HFFc6 (cell line): ENCODE measurements around the gene PITPNB. TPM values are rescaled to one million over a fixed set of nuclear protein-coding genes. Genes with fewer than 3 reads are reported as not detected.
A peak's percentile ranks its signal among the peaks of the same experiment; 100 is the strongest.

Experiments used
- DNase-seq: peaks from one replicate; pipeline ENCODE4 v3.0.0-alpha.2; 2018
- H3K27ac Mint-ChIP-seq: 2 replicates; pipeline ENCODE4 v1.8.0; 2020; ENCODE audit warnings: mild to moderate bottlenecking, mixed read lengths
- H3K27me3 Mint-ChIP-seq: 2 replicates; pipeline ENCODE4 v1.8.0; 2021; ENCODE audit warnings: mild to moderate bottlenecking, moderate library complexity, mixed read lengths; ENCODE audit not compliant: insufficient read depth
- H3K36me3 Mint-ChIP-seq: 2 replicates; pipeline ENCODE4 v1.8.0; 2021; ENCODE audit warnings: low read depth, mixed read lengths
- H3K4me1 Mint-ChIP-seq: 2 replicates; pipeline ENCODE4 v1.8.0; 2020; ENCODE audit warnings: low read depth, mixed read lengths
- H3K4me3 Mint-ChIP-seq: 2 replicates; pipeline ENCODE4 v1.8.0; 2020; ENCODE audit warnings: mild to moderate bottlenecking, moderate library complexity, mixed read lengths
- H3K9me3 Mint-ChIP-seq: 2 replicates; pipeline ENCODE4 v1.8.0; 2020; ENCODE audit warnings: mild to moderate bottlenecking, mixed read lengths
- CTCF ChIP-seq: fragments of 200-600 bp; sonication (generic); IDR thresholded peaks from 2 replicates; pipeline ENCODE4 v1.5.0; 2021; ENCODE audit warnings: antibody characterized with exemption, mild to moderate bottlenecking
- total RNA-seq, 6 experiments: library from RNA; stranded (reverse); fragmentation: NEBNext Ultra II Directional; extraction: Animal tissue kit (Norgen Biotek cat#: 25700); gene quantifications; 2 replicates in 1 of 6; 3 replicates in 5 of 6; pipeline ENCODE4 v1.2.3, GENCODE V29; 2021

PITPNB gene
- total RNA-seq, 6 experiments from 2014 or later, result 54.3 to 80.5 (median 74.8) TPM

- Mint-ChIP-seq H3K27ac (no peak overlapping the region), H3K36me3 (peaks cover 40% of the 10 kb centered on the region), H3K27me3 (no peaks in the 10 kb centered on the region; the same call in 1 of the 2 replicates), H3K4me3 (no peak overlapping the region), H3K9me3 (no peaks in the 10 kb centered on the region), H3K4me1 (peaks cover 5% of the 10 kb centered on the region; the same call in 1 of the 2 replicates)
- DNase-seq, result no peak
- no peak for TF ChIP-seq CTCF
Observed at GRCh38 chr22:27895600-27895999, 23.5 kb downstream of the PITPNB start.

DNA sequence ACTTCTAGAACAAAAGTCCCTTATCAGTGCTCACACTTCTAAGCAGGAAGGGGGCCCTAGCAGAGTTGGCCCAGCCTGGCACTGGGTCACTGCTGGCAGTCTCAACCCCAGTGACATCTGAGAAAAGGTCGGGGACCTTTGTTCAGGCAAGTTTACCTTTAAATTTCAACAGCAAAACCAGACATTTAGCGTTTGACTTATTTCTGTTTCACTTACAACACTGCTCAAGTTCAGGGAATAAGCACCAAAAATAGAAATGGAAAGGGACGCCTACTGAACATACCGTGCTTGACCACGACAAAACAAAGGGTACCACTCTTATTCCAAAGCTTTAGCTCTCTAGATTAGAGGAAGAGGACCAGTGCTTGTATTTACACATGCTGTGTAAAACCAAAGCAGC lies 26.2 kb downstream of the PITPNB start:
- Mint-ChIP-seq H3K9me3 (no peaks in the 10 kb centered on the region), H3K36me3 (peaks cover 33% of the 10 kb centered on the region), H3K4me1 (peaks cover 16% of the 10 kb centered on the region), H3K27me3 (no peaks in the 10 kb centered on the region; the same call in 1 of the 2 replicates), H3K4me3 (no peak overlapping the region), H3K27ac (no peak overlapping the region)
- DNase-seq, result no peak
- no peak for TF ChIP-seq CTCF

DNA sequence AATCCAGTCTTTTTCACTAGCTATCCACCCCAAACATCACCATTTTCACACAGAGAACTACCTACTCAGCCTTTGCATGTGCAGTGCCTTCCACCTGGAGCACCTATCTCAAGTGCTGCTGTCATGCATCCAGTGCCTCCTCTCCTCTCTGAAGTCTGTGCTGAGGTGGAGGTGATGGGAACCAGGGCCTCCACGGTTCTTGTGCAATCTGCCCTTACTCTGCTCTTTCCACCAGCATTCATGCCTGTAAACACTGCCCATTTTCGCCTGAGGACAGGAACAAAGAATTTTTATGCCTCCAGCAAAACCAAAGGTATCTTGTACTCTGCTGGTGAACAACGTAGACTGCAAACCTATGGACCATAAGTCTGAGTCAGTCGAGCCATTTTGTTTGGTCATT lies 27.0 kb downstream of the PITPNB start:
- no peaks in the 10 kb centered on the region for H3K9me3 Mint-ChIP-seq
- H3K4me1 Mint-ChIP-seq, result peaks cover 24% of the 10 kb centered on the region
- no peak for TF ChIP-seq CTCF
- peak overlapping the region; percentile 42; the same call in 1 of the 2 replicates for H3K27ac Mint-ChIP-seq
- peaks cover 32% of the 10 kb centered on the region for H3K36me3 Mint-ChIP-seq
- no peak overlapping the region for H3K4me3 Mint-ChIP-seq
- H3K27me3 Mint-ChIP-seq, result no peaks in the 10 kb centered on the region; the same call in 1 of the 2 replicates
- no peak for DNase-seq

DNA sequence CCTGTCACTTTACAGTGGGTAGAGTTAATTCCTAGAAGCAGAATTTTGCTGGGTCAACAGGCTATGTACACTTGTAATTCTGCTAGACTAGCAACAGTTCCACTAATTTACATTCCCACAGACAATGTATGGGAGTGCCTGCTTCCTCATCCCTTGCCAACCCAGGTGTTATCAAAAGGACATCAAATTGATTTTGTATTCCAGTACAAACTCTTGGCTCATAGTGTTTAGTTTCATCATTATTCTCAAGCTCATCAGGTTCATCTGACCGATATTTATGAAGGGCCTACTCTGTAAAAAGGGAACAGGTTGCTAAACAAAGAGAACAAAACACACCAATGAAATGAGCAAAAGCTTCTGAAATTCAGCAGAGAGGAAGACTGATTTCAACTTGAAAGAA lies 30.7 kb downstream of the PITPNB start:
- no peak overlapping the region for H3K4me3 Mint-ChIP-seq
- no peak for TF ChIP-seq CTCF
- no peak for DNase-seq
- no peaks in the 10 kb centered on the region for H3K9me3 Mint-ChIP-seq
- H3K27ac Mint-ChIP-seq, result peak overlapping the region; percentile 29; the same call in 1 of the 2 replicates
- no peaks in the 10 kb centered on the region; the same call in 1 of the 2 replicates for H3K27me3 Mint-ChIP-seq
- H3K4me1 Mint-ChIP-seq, result peaks cover 55% of the 10 kb centered on the region
- peaks cover 23% of the 10 kb centered on the region; the same call in 1 of the 2 replicates for H3K36me3 Mint-ChIP-seq

DNA sequence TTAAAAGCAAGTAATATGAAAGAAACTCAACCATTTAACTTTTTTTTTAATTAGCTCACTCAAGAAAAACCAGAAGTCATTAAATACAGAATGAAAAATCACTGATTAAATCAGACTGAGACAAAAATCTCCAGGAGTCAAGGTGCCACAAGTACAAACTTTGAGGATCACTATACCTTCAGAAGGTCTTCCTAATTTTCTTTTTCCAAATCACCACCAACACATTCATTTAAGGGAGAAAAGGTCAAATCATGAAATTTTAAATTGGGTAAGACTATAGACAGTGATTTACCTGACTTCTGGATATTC lies 32.3 kb downstream of the PITPNB start:
- no peak for DNase-seq
- peak; percentile 65 for TF ChIP-seq CTCF
- Mint-ChIP-seq H3K9me3 (no peaks in the 10 kb centered on the region), H3K4me1 (peaks cover 50% of the 10 kb centered on the region), H3K27ac (peak overlapping the region; percentile 81), H3K4me3 (0 out of 2 replicates have a peak overlapping the region, but pooled peaks have one; percentile 22), H3K27me3 (no peaks in the 10 kb centered on the region; the same call in 1 of the 2 replicates), H3K36me3 (peaks cover 17% of the 10 kb centered on the region; the same call in 1 of the 2 replicates)
